H1 (cell line): ENCODE data around the gene SPSB2. TPM values are rescaled to one million over a fixed set of nuclear protein-coding genes. Genes with fewer than 3 reads are reported as not detected.

Source experiments
- TCF12 ChIP-seq: IDR thresholded peaks from 2 replicates; pipeline ENCODE4 v1.6.1; 2011; ENCODE audit warnings: low read depth, mild to moderate bottlenecking, low read length
- polyA plus RNA-seq, 7 experiments: library from polyadenylated mRNA; depleted of rRNA in 3 of 7; stranded (reverse) in 5 of 7; unstranded in 2 of 7; fragments of >200 nt in 5 of 7; fragments of 200-250 nt in 2 of 7; gene quantifications; 1 replicate in 5 of 7; 2 replicates in 1 of 7; 4 replicates in 1 of 7; pipeline versions ENCODE4 v1.2.1 to v1.2.3, GENCODE V29; 2011 to 2013; ENCODE audit warnings: missing spikeins in 2 of 7, mixed read lengths in 2 of 7
- total RNA-seq: library from RNA; stranded (reverse); fragmentation: NEBNext Ultra II Directional; extraction: Animal tissue kit (Norgen Biotek cat#: 25700); gene quantifications from 2 replicates; pipeline ENCODE4 v1.2.1, GENCODE V29; 2021

The SPSB2 gene
- total and polyA plus RNA-seq, 2 of the 8 experiments (the other 6 are each of a cell fraction or from before 2014, with no cell fraction given) = 13.0 to 23.2 TPM

GRCh38 chr12:6842075-6842474, 31.0 kb downstream of the SPSB2 start (continued):
- no peak for TF ChIP-seq TCF12
